Hematopoietic multipotent progenitor cell treated with erythropoietin and hydrocortisone succinate and interleukin-3 and kit ligand, for 4 days (in vitro differentiated cells): ENCODE data around the gene NKD1.
"Not testable (repeated sequence)": the region's sequence is repeated elsewhere in the genome, so short reads cannot be mapped to it uniquely, and the experiment has no call there.

ENCODE experiments used
- DNase-seq: peaks from one replicate; pipeline ENCODE4 v3.0.0-alpha.2; 2015

Gene NKD1

GRCh38 chr16:50559804-50560514 lies 11.8 kb downstream of the NKD1 start:
- no peak for DNase-seq

DNA sequence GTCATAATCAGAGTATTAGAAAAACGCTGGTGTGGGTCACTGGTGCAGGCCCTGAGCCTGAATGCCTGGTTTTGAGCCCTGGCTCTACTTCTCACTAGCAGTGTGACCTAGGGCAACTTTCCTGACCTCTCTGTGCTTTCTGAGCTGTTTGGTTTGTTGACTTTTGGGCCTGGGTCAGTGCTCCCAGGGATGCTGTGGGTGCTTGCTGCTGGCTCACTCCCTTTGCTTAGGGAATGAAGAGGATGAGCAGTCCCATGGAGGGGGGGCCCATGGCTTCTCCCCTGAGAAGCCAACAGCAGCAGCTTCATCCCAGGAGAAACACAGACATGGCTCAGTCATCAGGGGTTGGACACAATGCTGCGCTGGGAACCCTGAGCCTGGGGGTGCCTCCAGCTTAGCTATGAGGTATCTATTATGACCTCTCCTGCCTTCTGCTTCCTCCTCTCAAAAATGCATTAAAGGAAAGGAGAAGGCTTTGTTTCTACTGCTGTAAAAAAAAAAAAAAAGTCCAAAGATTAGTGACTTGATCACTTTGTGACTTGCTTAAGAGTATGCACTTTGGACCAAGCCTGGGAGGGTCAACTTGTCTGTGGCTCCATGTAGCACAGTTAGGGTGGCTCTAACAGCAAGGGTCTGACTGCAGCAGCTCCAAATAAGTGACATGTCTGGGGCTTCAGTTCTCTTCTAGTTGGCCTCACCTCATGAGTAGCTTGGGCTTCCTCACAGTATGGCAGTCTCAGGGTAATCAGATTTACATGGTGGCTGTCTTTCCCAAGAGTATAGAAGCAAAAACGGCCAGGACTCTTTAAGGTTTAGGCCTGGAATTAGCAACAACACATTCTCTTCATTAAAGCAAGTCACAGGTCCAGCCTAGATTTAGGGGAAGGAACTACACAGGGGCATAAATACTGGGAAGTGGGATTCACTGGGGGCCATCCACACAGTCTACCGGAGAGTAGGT lies 13.0 kb downstream of the NKD1 start:
- no peak for DNase-seq

GRCh38 chr16:50562657-50563056 lies 14.5 kb downstream of the NKD1 start:
- DNase-seq: no peak

DNA sequence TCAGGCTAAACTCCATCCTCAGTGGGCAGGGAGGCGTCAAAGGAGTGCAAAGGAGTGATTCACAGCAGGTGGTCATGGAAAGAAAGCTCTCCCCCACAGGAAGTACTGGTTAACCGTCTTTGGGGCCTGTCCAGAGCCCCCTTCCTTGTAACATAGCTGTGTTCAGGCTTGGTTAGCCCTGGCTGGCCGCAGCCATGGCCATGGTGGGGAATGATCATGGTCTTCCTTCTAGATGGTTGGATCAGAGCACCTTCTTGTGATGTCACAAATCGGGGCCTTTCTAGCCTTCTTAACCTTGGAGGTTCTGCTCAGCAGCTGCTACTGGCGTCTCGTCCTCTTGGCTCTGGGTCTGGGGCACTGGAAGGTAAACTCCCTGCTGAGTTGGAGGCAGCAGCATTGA lies 15.8 kb downstream of the NKD1 start:
- no peak for DNase-seq

DNA sequence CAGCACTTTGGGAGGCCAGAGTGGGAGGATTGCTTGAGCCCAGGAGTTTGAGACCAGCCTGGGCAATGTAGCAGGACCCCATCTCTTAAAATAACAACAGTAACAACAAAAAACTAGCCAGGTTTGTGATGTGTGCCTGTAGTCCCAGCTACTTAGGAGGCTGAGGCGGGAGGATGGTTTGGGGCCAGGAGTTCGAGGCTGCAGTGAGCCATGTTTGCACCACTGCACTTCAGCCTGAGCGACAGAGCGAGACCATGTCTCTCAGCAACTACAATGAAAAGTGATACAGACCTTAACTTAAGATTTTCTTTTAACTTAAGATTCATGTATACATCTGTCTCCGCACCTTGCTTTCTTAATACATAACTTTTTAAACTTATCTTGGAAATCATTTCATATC lies 17.2 kb downstream of the NKD1 start:
- DNase-seq: no peak

DNA sequence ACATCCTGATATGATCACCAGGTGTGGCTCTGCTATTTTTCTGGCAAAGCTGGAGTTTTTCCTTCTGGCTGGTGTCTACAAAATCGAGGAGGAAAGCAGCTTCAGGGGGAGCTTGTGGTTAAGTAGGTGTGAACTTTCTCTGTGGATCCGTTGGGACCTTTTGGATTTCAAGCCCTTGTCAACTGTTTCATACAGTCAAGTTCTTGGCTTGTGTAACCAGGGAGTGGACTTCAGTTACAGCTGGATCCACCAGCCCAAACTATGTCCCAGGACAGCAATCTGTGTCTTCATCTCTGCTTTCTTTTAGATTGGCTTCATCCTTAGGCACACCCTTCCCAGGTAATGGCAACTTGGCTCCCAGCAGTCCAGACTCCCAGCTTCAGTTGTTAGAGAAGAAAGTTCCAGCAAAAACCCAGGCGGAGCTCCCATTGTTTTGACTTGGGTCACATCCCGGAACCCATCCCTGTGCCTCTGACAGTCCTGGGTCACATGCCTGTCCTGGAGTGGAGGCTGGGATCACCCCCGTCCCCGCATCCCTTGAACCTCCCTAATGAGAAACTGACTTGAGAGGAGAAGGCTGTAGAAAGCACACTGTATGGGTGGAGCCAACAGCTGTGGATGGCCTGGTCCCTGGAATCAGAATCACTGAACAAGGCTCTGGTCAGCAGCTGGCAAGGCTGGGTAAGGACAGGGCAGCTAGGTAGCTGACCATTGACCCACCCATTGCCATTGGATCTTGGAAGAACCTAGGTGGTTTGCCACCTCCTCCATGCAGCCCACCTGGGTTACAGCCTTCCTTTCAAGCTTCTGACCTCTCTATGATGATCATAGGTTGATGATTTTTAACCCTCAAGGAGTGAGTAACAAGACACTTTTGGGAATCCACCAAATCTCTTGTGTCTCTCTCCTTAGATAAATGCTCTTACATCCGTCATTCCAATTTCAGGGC lies 18.1 kb downstream of the NKD1 start:
- DNase-seq: no peak

GRCh38 chr16:50567651-50568050 lies 19.5 kb downstream of the NKD1 start:
- DNase-seq: no peak

DNA sequence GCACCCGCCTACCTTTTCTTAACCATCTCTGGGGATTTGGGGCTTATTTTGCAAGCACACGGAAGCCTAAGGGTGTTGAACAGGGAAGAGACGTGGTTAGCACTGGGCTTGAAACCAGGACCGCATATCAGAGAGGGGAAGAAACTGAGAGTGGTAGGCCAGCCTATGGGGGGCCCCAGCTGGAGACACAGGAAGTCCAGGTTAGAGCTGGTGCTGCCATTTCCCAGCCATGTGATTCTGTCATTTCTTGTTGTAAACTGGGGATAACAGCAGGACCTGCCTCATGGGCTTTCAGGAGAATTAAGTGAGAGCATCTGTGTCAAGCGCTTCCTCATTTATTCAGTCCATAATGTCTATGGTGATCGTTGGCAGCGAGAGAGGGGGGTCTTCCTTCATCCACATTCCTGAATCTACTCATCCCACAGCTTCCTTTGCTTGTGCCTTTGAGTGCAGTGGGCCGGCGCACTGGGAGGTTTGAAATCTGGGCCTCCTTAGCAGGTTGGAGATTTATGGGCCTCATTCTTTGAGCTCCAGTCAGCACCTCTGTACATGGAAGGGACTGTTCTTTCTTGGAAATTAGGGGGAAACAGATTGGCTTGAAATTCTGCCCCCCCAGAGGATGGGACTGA lies 20.1 kb downstream of the NKD1 start:
- DNase-seq: no peak

- no peak for DNase-seq
These were observed 22.2 kb downstream of the NKD1 start for GRCh38 chr16:50570354-50570753.

GRCh38 chr16:50570808-50571598 lies 22.8 kb downstream of the NKD1 start:
- no peak for DNase-seq

DNA sequence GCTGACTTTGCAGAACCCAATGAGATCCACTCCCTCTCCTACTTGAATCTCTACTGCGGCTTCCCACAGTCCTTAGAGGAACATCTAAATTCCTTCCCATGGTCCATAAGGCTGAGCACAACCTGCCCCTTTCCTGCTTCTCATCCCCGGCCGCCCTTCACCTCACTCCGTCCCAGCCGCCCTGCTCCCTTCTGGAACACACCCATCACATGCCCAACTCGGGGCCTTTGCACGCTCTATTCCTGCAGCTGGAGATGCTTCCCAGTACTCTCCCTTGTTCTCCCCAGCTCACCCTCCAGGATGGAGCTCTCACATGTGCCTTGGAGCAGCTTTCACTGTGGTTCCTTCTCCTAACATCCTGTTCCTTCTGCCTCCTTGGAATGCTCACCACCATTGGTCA lies 23.6 kb downstream of the NKD1 start:
- no peak for DNase-seq

DNA sequence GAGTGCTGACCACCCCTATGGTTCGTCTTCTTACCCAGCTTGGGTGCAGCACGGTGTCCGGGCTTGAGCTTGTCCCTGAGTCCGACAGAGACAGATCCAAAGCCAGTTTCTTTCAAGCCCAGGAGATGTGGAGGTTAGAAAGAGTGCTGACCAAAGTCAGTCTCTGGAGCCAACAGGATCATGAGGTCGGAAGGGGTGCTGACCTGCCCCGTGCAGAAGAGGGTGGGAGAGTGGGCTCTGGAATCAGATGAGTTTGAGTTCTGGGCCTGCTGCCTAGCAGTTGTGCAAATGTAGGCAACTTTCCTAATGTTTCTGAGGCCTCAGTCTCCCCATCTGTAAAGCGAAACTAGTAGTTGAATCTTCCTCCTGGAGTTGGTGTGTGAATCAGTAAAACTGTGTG lies 24.5 kb downstream of the NKD1 start:
- no peak for DNase-seq

- DNase-seq: no peak
These were observed 25.1 kb downstream of the NKD1 start for GRCh38 chr16:50573279-50573678.

DNA sequence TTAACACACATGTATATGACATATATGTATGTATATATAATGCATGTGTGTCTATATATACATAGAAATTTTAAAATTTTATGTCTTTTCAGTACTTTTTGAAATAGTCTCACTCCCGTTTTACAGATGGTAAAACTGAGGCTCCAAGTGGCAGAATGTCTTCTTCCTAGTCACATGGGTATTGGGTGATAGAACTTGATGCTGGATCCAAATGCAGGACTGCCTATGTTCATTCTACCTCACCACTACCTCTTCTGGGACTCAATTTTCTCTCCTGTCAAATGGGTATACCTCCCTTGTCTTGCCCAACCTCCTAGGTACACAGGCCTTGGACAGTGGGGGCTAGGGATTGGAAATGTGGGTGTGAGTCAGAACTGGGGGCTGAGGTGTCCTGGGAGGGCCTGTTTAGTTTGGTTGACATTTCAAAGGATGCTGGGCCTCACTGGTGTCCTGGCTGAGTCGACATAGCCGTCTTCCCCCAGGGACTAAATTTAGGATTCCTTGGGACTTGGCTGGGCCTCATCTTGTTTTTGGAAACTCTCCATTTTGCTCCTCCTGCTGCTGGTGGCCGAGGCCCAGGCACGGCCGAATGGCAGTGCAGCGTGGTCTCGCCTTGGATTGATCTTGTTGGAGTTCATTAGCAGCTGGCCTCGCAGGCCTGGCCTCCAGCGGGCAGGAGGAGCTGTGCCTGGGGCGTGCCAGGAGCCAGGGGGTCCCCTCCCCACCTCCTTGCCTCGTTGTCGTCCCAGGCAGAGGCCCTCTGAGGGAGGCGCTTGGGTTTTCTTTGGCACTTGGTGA lies 25.9 kb downstream of the NKD1 start:
- no peak for DNase-seq

- no peak for DNase-seq
These were observed 26.5 kb downstream of the NKD1 start for GRCh38 chr16:50574745-50575136.

DNA sequence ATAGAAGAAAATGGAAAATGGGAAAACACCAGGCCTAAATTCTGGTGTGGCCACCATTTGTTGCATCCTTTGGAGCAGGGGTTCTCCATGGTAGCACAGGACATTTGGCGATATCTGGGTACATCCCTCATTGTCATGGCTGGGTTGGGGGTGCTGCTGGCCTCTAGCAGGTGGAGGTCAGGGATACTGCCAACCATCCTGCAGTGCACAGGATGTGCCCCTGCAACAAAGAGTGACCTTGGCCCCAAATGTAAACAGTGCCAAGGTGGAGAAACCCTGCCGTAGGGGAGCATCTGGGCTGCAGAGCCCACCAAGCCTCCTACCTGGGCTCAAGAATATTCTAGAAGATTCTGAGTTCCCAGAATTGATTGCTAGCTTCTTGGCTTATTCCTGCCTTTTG lies 27.5 kb downstream of the NKD1 start:
- DNase-seq: no peak

GRCh38 chr16:50576403-50577113 lies 28.4 kb downstream of the NKD1 start:
- DNase-seq: no peak

GRCh38 chr16:50578137-50578536 lies 29.9 kb downstream of the NKD1 start:
- DNase-seq: no peak

- DNase-seq: not testable (repeated sequence)
These were observed 31.2 kb downstream of the NKD1 start for GRCh38 chr16:50579373-50579772.

- DNase-seq: no peak
These were observed 32.1 kb downstream of the NKD1 start for GRCh38 chr16:50580180-50580798.
